Neutrophil (primary cell): ENCODE measurements around the gene DLEC1.

Experiments
- H3K27ac ChIP-seq: fragments of 200-600 bp; sonication (generic); 2 replicates; pipeline ENCODE4 v1.5.1; 2016; ENCODE audit warnings: mild to moderate bottlenecking, moderate library complexity
- H3K27me3 ChIP-seq: fragments of 200-600 bp; sonication (generic); 2 replicates; pipeline ENCODE4 v1.6.0; 2016; ENCODE audit warnings: mild to moderate bottlenecking
- H3K36me3 ChIP-seq: fragments of 200-600 bp; sonication (generic); 2 replicates; pipeline ENCODE4 v1.5.1; 2017
- H3K4me1 ChIP-seq, 2 experiments: fragments of 200-600 bp in 1 of 2; sonication (generic) in 1 of 2; 1 replicate in 1 of 2; 2 replicates in 1 of 2; pipeline versions ENCODE4 v1.5.1 to v1.6.1; 2013 to 2016; ENCODE audit warnings: low read depth in 1 of 2, low read length in 1 of 2, mild to moderate bottlenecking in 1 of 2, moderate library complexity in 1 of 2; ENCODE audit not compliant: control insufficient read depth in 1 of 2, insufficient read depth in 1 of 2
- H3K4me3 ChIP-seq, 2 experiments: fragments of 200-600 bp in 1 of 2; sonication (generic) in 1 of 2; 1 replicate in 1 of 2; 2 replicates in 1 of 2; pipeline ENCODE4 v1.5.1; 2013 to 2016; ENCODE audit warnings: low read depth in 1 of 2, low read length in 1 of 2, mild to moderate bottlenecking in 1 of 2, moderate library complexity in 1 of 2
- H3K9me3 ChIP-seq: fragments of 200-600 bp; sonication (generic); 2 replicates; pipeline ENCODE4 v1.5.1; 2016
- CTCF ChIP-seq: fragments of 200-600 bp; sonication (generic); IDR thresholded peaks from 2 replicates; pipeline ENCODE4 v1.5.1; 2016; ENCODE audit warnings: antibody characterized with exemption

DLEC1 gene

GRCh38 chr3:38011111-38011510 lies 27.9 kb upstream of the DLEC1 start:
- H3K4me3 ChIP-seq = no peak overlapping the region
- TF ChIP-seq CTCF = no peak
- no peak overlapping the region for H3K27ac ChIP-seq
- peaks cover 67% of the 10 kb centered on the region for H3K36me3 ChIP-seq
- no peaks in the 10 kb centered on the region for H3K27me3 ChIP-seq
- no peaks in the 10 kb centered on the region for H3K9me3 ChIP-seq
- peaks cover 15 to 17% of the 10 kb centered on the region in 2 experiments for H3K4me1 ChIP-seq

GRCh38 chr3:38015485-38015884 lies 23.5 kb upstream of the DLEC1 start:
- Histone ChIP-seq H3K27ac (no peak overlapping the region), H3K4me3 (no peak overlapping the region), H3K27me3 (no peaks in the 10 kb centered on the region), H3K36me3 (peaks cover 67% of the 10 kb centered on the region), H3K4me1 (peaks cover 38 to 45% of the 10 kb centered on the region in 2 experiments), H3K9me3 (no peaks in the 10 kb centered on the region)
- no peak for TF ChIP-seq CTCF

GRCh38 chr3:38015984-38016383 lies 23.0 kb upstream of the DLEC1 start:
- peaks cover 62% of the 10 kb centered on the region for H3K36me3 ChIP-seq

GRCh38 chr3:38016410-38016809 lies 22.6 kb upstream of the DLEC1 start:
- no peak for TF ChIP-seq CTCF
- H3K36me3 ChIP-seq = peaks cover 58% of the 10 kb centered on the region
- H3K4me3 ChIP-seq = no peak overlapping the region
- peaks cover 43 to 50% of the 10 kb centered on the region in 2 experiments for H3K4me1 ChIP-seq
- H3K9me3 ChIP-seq = no peaks in the 10 kb centered on the region
- no peak overlapping the region for H3K27ac ChIP-seq
- no peaks in the 10 kb centered on the region for H3K27me3 ChIP-seq

More at GRCh38 chr3:38015984-38016383, 23.0 kb upstream of the DLEC1 start:
- Histone ChIP-seq H3K4me1 (peaks cover 43 to 46% of the 10 kb centered on the region in 2 experiments), H3K4me3 (no peak overlapping the region), H3K27me3 (no peaks in the 10 kb centered on the region), H3K9me3 (no peaks in the 10 kb centered on the region), H3K27ac (no peak overlapping the region)
- TF ChIP-seq CTCF = no peak

GRCh38 chr3:38016847-38017444 lies 22.1 kb upstream of the DLEC1 start:
- no peak for TF ChIP-seq CTCF
- H3K4me3 ChIP-seq = no peak overlapping the region
- H3K27ac ChIP-seq = no peak overlapping the region
- no peaks in the 10 kb centered on the region for H3K9me3 ChIP-seq
- H3K27me3 ChIP-seq = no peaks in the 10 kb centered on the region
- peaks cover 55% of the 10 kb centered on the region for H3K36me3 ChIP-seq
- H3K4me1 ChIP-seq = peaks cover 46 to 55% of the 10 kb centered on the region in 2 experiments
